Measurements from ENCODE around the gene ZRANB3. TPM values are rescaled to one million over a fixed set of nuclear protein-coding genes. Genes with fewer than 3 reads are reported as not detected.
"Not testable (repeated sequence)": the region's sequence is repeated elsewhere in the genome, so short reads cannot be mapped to it uniquely, and the experiment has no call there.

ZRANB3 gene
- total RNA-seq, 1 experiment from 2014 or later, result 15.9 TPM

GRCh38 chr2:135105513-135106316 lies 425.3 kb downstream of the ZRANB3 start:
- peaks cover 25% of the 10 kb centered on the region for H3K36me3 ChIP-seq
- not testable (repeated sequence) for H3K27ac ChIP-seq; DNase-seq; H3K4me3 ChIP-seq; H3K27me3 ChIP-seq; H3K4me1 ChIP-seq; H3K9me3 ChIP-seq (replicated peaks)

- peaks cover 7% of the 10 kb centered on the region; the same call in 1 of the 2 replicates for H3K9me3 ChIP-seq (replicated peaks)
- no peak overlapping the region for H3K27ac ChIP-seq
- peaks cover 29% of the 10 kb centered on the region for H3K36me3 ChIP-seq
- H3K4me3 ChIP-seq, result no peak overlapping the region
- H3K27me3 ChIP-seq, result no peaks in the 10 kb centered on the region
- no peaks in the 10 kb centered on the region for H3K4me1 ChIP-seq
- no peak for DNase-seq
These were observed 427.2 kb downstream of the ZRANB3 start for GRCh38 chr2:135103843-135104242.

GRCh38 chr2:135099802-135100483 lies 431.1 kb downstream of the ZRANB3 start:
- Histone ChIP-seq H3K36me3 (peaks cover 40% of the 10 kb centered on the region), H3K27me3 (no peaks in the 10 kb centered on the region), H3K4me3 (no peak overlapping the region), H3K9me3 (replicated peaks) (peaks cover 7% of the 10 kb centered on the region; the same call in 1 of the 2 replicates), H3K4me1 (no peaks in the 10 kb centered on the region), H3K27ac (no peak overlapping the region)
- DNase-seq, result peak in 1 of 2 experiments; percentile 12

- Histone ChIP-seq H3K36me3 (peaks cover 35% of the 10 kb centered on the region), H3K4me3 (no peak overlapping the region), H3K27me3 (no peaks in the 10 kb centered on the region), H3K27ac (no peak overlapping the region), H3K9me3 (replicated peaks) (no peaks in the 10 kb centered on the region), H3K4me1 (peaks cover 12% of the 10 kb centered on the region)
- no peak for DNase-seq
These were observed 433.3 kb downstream of the ZRANB3 start for GRCh38 chr2:135097532-135098231.

GRCh38 chr2:135096665-135097446 lies 434.2 kb downstream of the ZRANB3 start:
- H3K9me3 ChIP-seq (replicated peaks), result no peaks in the 10 kb centered on the region
- no peak for DNase-seq
- H3K27ac ChIP-seq, result no peak overlapping the region
- H3K27me3 ChIP-seq, result no peaks in the 10 kb centered on the region
- peaks cover 37% of the 10 kb centered on the region for H3K36me3 ChIP-seq
- H3K4me3 ChIP-seq, result no peak overlapping the region
- H3K4me1 ChIP-seq, result peaks cover 12% of the 10 kb centered on the region

GRCh38 chr2:135095591-135095990 lies 435.4 kb downstream of the ZRANB3 start:
- H3K9me3 ChIP-seq (replicated peaks), result no peaks in the 10 kb centered on the region
- H3K27me3 ChIP-seq, result no peaks in the 10 kb centered on the region
- H3K27ac ChIP-seq, result no peak overlapping the region
- no peak for DNase-seq
- H3K4me3 ChIP-seq, result no peak overlapping the region
- H3K36me3 ChIP-seq, result peaks cover 33% of the 10 kb centered on the region
- H3K4me1 ChIP-seq, result peaks cover 12% of the 10 kb centered on the region

GRCh38 chr2:135094508-135094907 lies 436.5 kb downstream of the ZRANB3 start:
- Histone ChIP-seq H3K4me3 (no peak overlapping the region), H3K36me3 (peaks cover 30% of the 10 kb centered on the region), H3K27me3 (no peaks in the 10 kb centered on the region), H3K4me1 (peaks cover 12% of the 10 kb centered on the region), H3K9me3 (replicated peaks) (no peaks in the 10 kb centered on the region), H3K27ac (no peak overlapping the region)
- no peak for DNase-seq

- Histone ChIP-seq H3K27ac (no peak overlapping the region), H3K4me1 (peaks cover 12% of the 10 kb centered on the region), H3K36me3 (peaks cover 30% of the 10 kb centered on the region), H3K27me3 (no peaks in the 10 kb centered on the region), H3K4me3 (no peak overlapping the region), H3K9me3 (replicated peaks) (no peaks in the 10 kb centered on the region)
- peak in 1 of 2 experiments; percentile 52 for DNase-seq
These were observed 437.2 kb downstream of the ZRANB3 start for GRCh38 chr2:135093670-135094330.

- peaks cover 12% of the 10 kb centered on the region for H3K4me1 ChIP-seq
- H3K4me3 ChIP-seq, result no peak overlapping the region
- H3K27me3 ChIP-seq, result no peaks in the 10 kb centered on the region
- H3K9me3 ChIP-seq (replicated peaks), result no peaks in the 10 kb centered on the region
- peaks cover 28% of the 10 kb centered on the region for H3K36me3 ChIP-seq
- no peak overlapping the region for H3K27ac ChIP-seq
- DNase-seq, result no peak
These were observed 437.8 kb downstream of the ZRANB3 start for GRCh38 chr2:135093193-135093592.

- H3K27me3 ChIP-seq, result no peaks in the 10 kb centered on the region
- H3K4me3 ChIP-seq, result no peak overlapping the region
- DNase-seq, result no peak
- H3K27ac ChIP-seq, result no peak overlapping the region
- H3K4me1 ChIP-seq, result peaks cover 12% of the 10 kb centered on the region
- H3K36me3 ChIP-seq, result peaks cover 27% of the 10 kb centered on the region
- H3K9me3 ChIP-seq (replicated peaks), result no peaks in the 10 kb centered on the region
These were observed 439.3 kb downstream of the ZRANB3 start for GRCh38 chr2:135091681-135092080.

- H3K9me3 ChIP-seq (replicated peaks); DNase-seq; H3K27me3 ChIP-seq; H3K27ac ChIP-seq; H3K4me3 ChIP-seq: not testable (repeated sequence)
- Histone ChIP-seq H3K4me1 (peaks cover 11% of the 10 kb centered on the region), H3K36me3 (peaks cover 12% of the 10 kb centered on the region; the same call in 1 of the 2 replicates)
These were observed 441.4 kb downstream of the ZRANB3 start for GRCh38 chr2:135089597-135089996.

All from SJCRH30 (cell line).